GM21381 (cell line): ENCODE measurements around the gene POT1.

ENCODE experiments used
- ATAC-seq: cut with Tn5 transposase; IDR thresholded peaks from one replicate; pipeline ENCODE4 v1.9.1; 2021; ENCODE audit warnings: mild to moderate bottlenecking, moderate library complexity; ENCODE audit not compliant: unreplicated experiment

POT1 gene

DNA sequence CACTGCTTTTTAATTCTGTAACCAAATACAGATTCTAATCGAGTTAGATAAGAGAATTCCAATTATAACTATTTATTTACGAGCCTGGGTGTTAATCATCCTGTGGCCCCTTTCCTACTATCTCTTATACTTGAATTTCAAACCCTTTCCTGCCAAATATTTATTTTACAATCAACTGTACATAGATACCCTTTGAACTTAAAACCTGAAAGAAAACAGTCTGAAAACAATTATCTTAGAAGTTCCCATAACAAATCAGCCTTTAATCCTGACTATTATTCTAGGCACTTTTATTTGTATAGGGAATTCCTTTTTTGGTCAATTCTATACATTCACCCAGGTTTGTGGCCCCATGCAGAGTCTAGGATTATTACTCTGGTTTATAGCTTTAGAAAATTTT, 153.5 kb downstream of the POT1 start:
- ATAC-seq, result no peak

DNA sequence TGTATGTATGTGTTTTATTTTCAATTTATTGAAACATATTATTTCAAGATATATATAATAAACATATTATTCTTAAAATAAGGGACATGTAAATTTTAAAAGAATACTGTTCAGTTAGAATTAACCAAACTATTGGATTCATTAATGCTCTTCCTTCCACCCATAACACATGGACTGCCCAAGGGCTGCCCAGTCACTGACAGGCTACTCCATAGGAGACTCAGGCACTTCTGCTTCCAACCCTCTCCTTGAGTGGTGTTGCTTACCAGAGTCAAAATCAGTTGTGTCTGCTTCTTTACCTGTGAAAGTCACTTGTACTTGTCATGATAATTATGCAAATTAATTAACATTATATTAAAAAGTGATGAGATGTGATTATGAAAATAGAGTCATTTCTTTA, 154.2 kb downstream of the POT1 start:
- no peak for ATAC-seq

DNA sequence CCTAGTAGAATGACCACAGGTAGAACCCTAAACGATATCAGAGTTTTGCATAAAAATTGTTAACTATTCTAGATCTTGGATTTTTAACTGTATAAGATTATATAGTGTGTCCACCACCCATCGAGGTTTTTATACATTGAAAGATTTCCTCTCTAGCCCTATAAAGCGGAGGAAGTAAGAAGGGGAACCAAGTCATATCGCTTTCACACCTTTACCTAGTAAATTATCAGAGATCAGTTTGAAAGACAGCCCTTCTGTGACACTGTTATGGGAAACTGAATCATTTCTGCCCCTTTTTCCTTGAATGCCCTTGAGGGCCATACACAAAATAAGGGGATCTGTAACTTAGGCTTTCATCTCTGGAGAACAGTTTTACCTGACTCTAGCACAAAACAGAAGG, 155.7 kb downstream of the POT1 start:
- ATAC-seq, result no peak

DNA sequence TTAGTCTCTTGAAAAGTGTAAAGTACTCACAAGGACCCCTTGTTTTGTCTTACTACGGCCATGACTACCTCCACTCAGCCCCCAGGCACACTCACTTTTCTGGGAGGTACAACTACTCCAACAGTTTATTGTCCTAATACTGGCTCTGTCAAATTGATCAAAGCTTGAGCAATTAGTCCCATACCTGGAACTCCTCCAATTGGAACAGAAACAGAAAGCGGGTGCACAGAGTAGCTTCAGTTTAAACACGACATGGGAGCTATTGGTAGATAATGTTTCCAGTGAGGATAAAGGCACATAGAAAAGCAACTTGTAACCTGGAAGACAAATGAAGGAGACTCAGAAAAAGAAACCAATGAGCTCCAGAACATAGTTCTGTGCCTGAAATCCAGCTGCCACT, 156.3 kb downstream of the POT1 start:
- ATAC-seq, result no peak
